ENCODE data around the gene KRT35. TPM values are rescaled to one million over a fixed set of nuclear protein-coding genes. Genes with fewer than 3 reads are reported as not detected.

Gene KRT35
- total RNA-seq, 1 donor from 2014 or later = not detected

GRCh38 chr17:41505007-41505808, 24.3 kb upstream of the KRT35 start, which contains the start of gene KRT13:
Gene KRT13, minus strand, starts transcription at chr17:41505612. Its CDS starts 62 bp downstream, at chr17:41505550.
- H3K4me1 ChIP-seq (ENCODE audit: insufficient read depth, low read length) = peaks cover 3% of the 10 kb centered on the region
- TF ChIP-seq EZH2 (IDR thresholded peaks at IDR 0.05; ENCODE audit: insufficient read depth, low read length) (no peak), CTCF (IDR thresholded peaks at IDR 0.05; ENCODE audit: insufficient read depth, low read depth, low read length) (no peak)
- Mint-ChIP-seq H3K27me3 (ENCODE audit: low read depth, unreplicated experiment) (peaks cover 26% of the 10 kb centered on the region), H3K4me3 (ENCODE audit: unreplicated experiment) (no peak within 1 kb of the TSS), H3K9me3 (ENCODE audit: unreplicated experiment) (no peaks in the 10 kb centered on the region), H3K4me1 (ENCODE audit: low read depth, unreplicated experiment) (peaks cover under 1% of the 10 kb centered on the region), H3K27ac (ENCODE audit: unreplicated experiment) (no peak within 1 kb of the TSS), H3K36me3 (ENCODE audit: low read depth, unreplicated experiment) (peaks cover 2% of the 10 kb centered on the region)
- H3K4me3 ChIP-seq (ENCODE audit: insufficient read depth, low read depth, low read length) = no peak within 1 kb of the TSS
- H3K4me2 ChIP-seq (ENCODE audit: low read length) = no peak within 1 kb of the TSS
- no peak within 1 kb of the TSS for H2AFZ ChIP-seq (ENCODE audit: low read depth, low read length)
- H3K27me3 ChIP-seq (ENCODE audit: insufficient read depth, low read length) = no peaks in the 10 kb centered on the region
- no peak within 1 kb of the TSS for H3K9ac ChIP-seq (ENCODE audit: low read length)
- no peaks in the 10 kb centered on the region for H3K9me3 ChIP-seq (ENCODE audit: insufficient read depth, low read depth, low read length)
- no peaks in the 10 kb centered on the region for H4K20me1 ChIP-seq (ENCODE audit: insufficient read depth, low read length)
- DNase-seq (ENCODE audit: low read depth) = no peak
- H3K27ac ChIP-seq (ENCODE audit: low read depth, low read length) = no peak within 1 kb of the TSS
- H3K36me3 ChIP-seq (ENCODE audit: insufficient read depth, low read length) = no peaks in the 10 kb centered on the region
- FAIRE-seq = no peak
- no peaks in the 10 kb centered on the region for H3K79me2 ChIP-seq (ENCODE audit: insufficient read depth, low read length)

GRCh38 chr17:41504246-41504977, 23.5 kb upstream of the KRT35 start:
- no peak for TF ChIP-seq EZH2 (IDR thresholded peaks at IDR 0.05; ENCODE audit: insufficient read depth, low read length)
- no peak for TF ChIP-seq CTCF (IDR thresholded peaks at IDR 0.05; ENCODE audit: insufficient read depth, low read depth, low read length)
- Mint-ChIP-seq H3K27ac (ENCODE audit: unreplicated experiment) (no peak overlapping the region), H3K4me3 (ENCODE audit: unreplicated experiment) (no peak overlapping the region), H3K27me3 (ENCODE audit: low read depth, unreplicated experiment) (peaks cover 24% of the 10 kb centered on the region), H3K4me1 (ENCODE audit: low read depth, unreplicated experiment) (peaks cover 6% of the 10 kb centered on the region), H3K36me3 (ENCODE audit: low read depth, unreplicated experiment) (peaks cover 2% of the 10 kb centered on the region), H3K9me3 (ENCODE audit: unreplicated experiment) (peaks cover 1% of the 10 kb centered on the region)
- H3K4me2 ChIP-seq (ENCODE audit: low read length) = no peak overlapping the region
- no peak overlapping the region for H2AFZ ChIP-seq (ENCODE audit: low read depth, low read length)
- no peak for DNase-seq (ENCODE audit: low read depth)
- no peak overlapping the region for H3K4me3 ChIP-seq (ENCODE audit: insufficient read depth, low read depth, low read length)
- no peak overlapping the region for H3K27ac ChIP-seq (ENCODE audit: low read depth, low read length)
- no peak overlapping the region for H3K9ac ChIP-seq (ENCODE audit: low read length)
- H3K36me3 ChIP-seq (ENCODE audit: insufficient read depth, low read length) = no peaks in the 10 kb centered on the region
- FAIRE-seq = no peak
- no peaks in the 10 kb centered on the region for H4K20me1 ChIP-seq (ENCODE audit: insufficient read depth, low read length)
- H3K79me2 ChIP-seq (ENCODE audit: insufficient read depth, low read length) = no peaks in the 10 kb centered on the region
- H3K9me3 ChIP-seq (ENCODE audit: insufficient read depth, low read depth, low read length) = no peaks in the 10 kb centered on the region
- peaks cover 11% of the 10 kb centered on the region for H3K4me1 ChIP-seq (ENCODE audit: insufficient read depth, low read length)
- H3K27me3 ChIP-seq (ENCODE audit: insufficient read depth, low read length) = no peaks in the 10 kb centered on the region

Measured in astrocyte (in vitro differentiated cells and primary cell).